Progenitor cell of endocrine pancreas (in vitro differentiated cells): ENCODE results near the gene BRD4. TPM values are rescaled to one million over a fixed set of nuclear protein-coding genes. Genes with fewer than 3 reads are reported as not detected.

Source experiments
- DNase-seq: peaks from one replicate; pipeline ENCODE4 v3.0.0; 2021; ENCODE audit warnings: low spot score; ENCODE audit not compliant: unreplicated experiment
- H3K27ac Mint-ChIP-seq: 2 replicates; pipeline ENCODE4 v1.8.0; 2021; ENCODE audit warnings: mild to moderate bottlenecking, moderate library complexity, mixed read lengths
- H3K27me3 Mint-ChIP-seq: 2 replicates; pipeline ENCODE4 v1.8.0; 2021; ENCODE audit warnings: mixed read lengths
- H3K36me3 Mint-ChIP-seq: 2 replicates; pipeline ENCODE4 v1.8.0; 2022; ENCODE audit warnings: mixed read lengths; ENCODE audit not compliant: insufficient read depth
- H3K4me1 Mint-ChIP-seq: 2 replicates; pipeline ENCODE4 v1.8.0; 2021; ENCODE audit warnings: low read depth, mixed read lengths
- H3K4me3 Mint-ChIP-seq: 2 replicates; pipeline ENCODE4 v1.8.0; 2021; ENCODE audit warnings: low read depth, mild to moderate bottlenecking, moderate library complexity, mixed read lengths
- H3K9me3 Mint-ChIP-seq: 2 replicates; pipeline ENCODE4 v1.8.0; 2021; ENCODE audit warnings: low read depth, mixed read lengths
- CTCF ChIP-seq: fragments of 200-600 bp; sonication (generic); IDR thresholded peaks from one replicate; pipeline ENCODE4 v1.5.0; 2021; ENCODE audit warnings: antibody characterized with exemption, mild to moderate bottlenecking; ENCODE audit not compliant: unreplicated experiment
- total RNA-seq: library from RNA; stranded (reverse); gene quantifications from 2 replicates; pipeline ENCODE4 v1.2.1, GENCODE V29; 2021

Gene BRD4
- total RNA-seq, 1 donor from 2014 or later, result 144 TPM

- no peak for DNase-seq
- H3K27ac Mint-ChIP-seq, result peak overlapping the region; percentile 95
- H3K4me1 Mint-ChIP-seq, result peaks cover 26% of the 10 kb centered on the region
- peaks cover 13% of the 10 kb centered on the region for H3K36me3 Mint-ChIP-seq
- H3K27me3 Mint-ChIP-seq, result no peaks in the 10 kb centered on the region
- no peaks in the 10 kb centered on the region for H3K9me3 Mint-ChIP-seq
- TF ChIP-seq CTCF, result no peak
- peak overlapping the region; percentile 81 for H3K4me3 Mint-ChIP-seq
Observed at GRCh38 chr19:15196360-15197005, 135.9 kb downstream of the BRD4 start.

GRCh38 chr19:15195371-15196334 is 136.7 kb downstream of the BRD4 start:
- DNase-seq, result peak; percentile 95
- Mint-ChIP-seq H3K9me3 (no peaks in the 10 kb centered on the region), H3K27me3 (no peaks in the 10 kb centered on the region), H3K36me3 (peaks cover 15% of the 10 kb centered on the region), H3K4me1 (peaks cover 26% of the 10 kb centered on the region), H3K4me3 (peak overlapping the region; percentile 81), H3K27ac (peak overlapping the region; percentile 95)
- peak; percentile 50 for TF ChIP-seq CTCF

- Mint-ChIP-seq H3K27ac (peak overlapping the region; percentile 83), H3K4me3 (peak overlapping the region; percentile 63), H3K36me3 (peaks cover 19% of the 10 kb centered on the region), H3K4me1 (peaks cover 26% of the 10 kb centered on the region), H3K9me3 (no peaks in the 10 kb centered on the region), H3K27me3 (no peaks in the 10 kb centered on the region)
- no peak for TF ChIP-seq CTCF
- DNase-seq, result no peak
Observed at GRCh38 chr19:15194938-15195337, 137.4 kb downstream of the BRD4 start.

DNA sequence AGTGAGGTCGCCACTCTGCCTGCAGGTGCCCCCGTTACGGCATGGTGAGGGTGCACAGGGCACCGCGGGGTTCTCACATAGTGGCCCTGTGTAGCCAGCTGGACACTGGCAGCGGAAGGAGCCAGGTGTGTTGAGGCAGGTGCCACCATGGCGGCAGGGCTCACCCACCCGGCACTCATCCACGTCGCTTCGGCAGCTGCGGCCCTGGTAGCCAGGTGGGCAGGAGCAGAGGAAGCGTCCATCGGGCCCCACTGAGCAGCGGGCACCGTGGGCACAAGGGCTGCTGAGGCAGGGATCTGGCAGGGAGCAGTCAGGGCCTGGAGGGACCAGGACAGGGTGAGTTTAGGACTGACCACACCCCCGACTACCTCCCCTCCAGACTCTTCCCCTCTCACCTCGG is 140.4 kb downstream of the BRD4 start:
- Mint-ChIP-seq H3K4me3 (no peak overlapping the region), H3K36me3 (peaks cover 28% of the 10 kb centered on the region), H3K4me1 (peaks cover 17% of the 10 kb centered on the region), H3K27me3 (no peaks in the 10 kb centered on the region), H3K27ac (no peak overlapping the region), H3K9me3 (no peaks in the 10 kb centered on the region)
- no peak for DNase-seq
- TF ChIP-seq CTCF, result no peak

GRCh38 chr19:15191514-15191913 is 140.8 kb downstream of the BRD4 start:
- peaks cover 13% of the 10 kb centered on the region for H3K4me1 Mint-ChIP-seq
- H3K9me3 Mint-ChIP-seq, result no peaks in the 10 kb centered on the region
- H3K4me3 Mint-ChIP-seq, result no peak overlapping the region
- TF ChIP-seq CTCF, result no peak
- no peak overlapping the region for H3K27ac Mint-ChIP-seq
- no peaks in the 10 kb centered on the region for H3K27me3 Mint-ChIP-seq
- H3K36me3 Mint-ChIP-seq, result peaks cover 27% of the 10 kb centered on the region
- no peak for DNase-seq
